PC-3 (cell line): ENCODE data around the gene TENM4.

ENCODE experiments used
- CTCF ChIP-seq: fragments of 300-600 bp; sonication (generic); conservative IDR thresholded peaks from 2 replicates; pipeline ENCODE4 v1.5.1; 2017; ENCODE audit warnings: antibody characterized with exemption, low read depth, mild to moderate bottlenecking, low read length
- EZH2 ChIP-seq: fragments of 300-600 bp; sonication (generic); IDR thresholded peaks from one replicate; pipeline ENCODE4 v1.6.1; 2017; ENCODE audit warnings: antibody characterized with exemption, mild to moderate bottlenecking, low read length; ENCODE audit not compliant: unreplicated experiment
- EZH2phosphoT487 ChIP-seq: fragments of 300-600 bp; sonication (generic); IDR thresholded peaks from 2 replicates; pipeline ENCODE4 v1.6.1; 2018; ENCODE audit warnings: mild to moderate bottlenecking, antibody characterized with exemption, low read length, borderline replicate concordance

DNA sequence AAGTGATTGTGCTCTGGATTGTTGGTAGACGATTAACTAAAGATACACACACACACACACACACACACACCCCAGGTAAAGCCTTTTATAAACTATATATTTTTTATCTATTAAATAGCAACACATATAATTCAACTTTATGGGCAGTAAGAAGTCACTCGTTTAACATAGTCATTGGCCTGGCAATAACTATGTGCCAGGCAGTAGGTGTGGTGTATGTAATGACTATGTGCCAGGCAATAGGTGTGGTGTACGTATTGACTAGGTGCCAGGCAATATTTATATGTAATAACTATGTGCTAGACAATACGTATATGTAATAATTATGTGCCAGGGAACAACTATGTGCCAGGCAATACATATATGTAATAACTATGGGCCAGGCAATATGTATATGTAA lies 40.0 kb upstream of the TENM4 start:
- no peak for TF ChIP-seq CTCF
- no peak for TF ChIP-seq EZH2
- no peak for TF ChIP-seq EZH2phosphoT487
